Measurements from ENCODE around the gene CDH13. TPM values are rescaled to one million over a fixed set of nuclear protein-coding genes. Genes with fewer than 3 reads are reported as not detected.

Gene CDH13
- total and polyA plus RNA-seq, 2 experiments from 2014 or later = 1.6 to 4.4 TPM

GRCh38 chr16:83027973-83028372, 401.2 kb downstream of the CDH13 start (continued):
- TF ChIP-seq NANOG (IDR thresholded peaks at IDR 0.05; ENCODE audit: borderline replicate concordance) (no peak), CREB1 (CRISPR knock-in tag; IDR thresholded peaks at IDR 0.05; ENCODE audit: low read depth) (no peak), JUNB (IDR thresholded peaks at IDR 0.05; ENCODE audit: unreplicated experiment) (no peak), ZNF331 (CRISPR knock-in tag; IDR thresholded peaks at IDR 0.05; ENCODE audit: low read depth) (no peak)
- TF ChIP-seq, protein P1, sequence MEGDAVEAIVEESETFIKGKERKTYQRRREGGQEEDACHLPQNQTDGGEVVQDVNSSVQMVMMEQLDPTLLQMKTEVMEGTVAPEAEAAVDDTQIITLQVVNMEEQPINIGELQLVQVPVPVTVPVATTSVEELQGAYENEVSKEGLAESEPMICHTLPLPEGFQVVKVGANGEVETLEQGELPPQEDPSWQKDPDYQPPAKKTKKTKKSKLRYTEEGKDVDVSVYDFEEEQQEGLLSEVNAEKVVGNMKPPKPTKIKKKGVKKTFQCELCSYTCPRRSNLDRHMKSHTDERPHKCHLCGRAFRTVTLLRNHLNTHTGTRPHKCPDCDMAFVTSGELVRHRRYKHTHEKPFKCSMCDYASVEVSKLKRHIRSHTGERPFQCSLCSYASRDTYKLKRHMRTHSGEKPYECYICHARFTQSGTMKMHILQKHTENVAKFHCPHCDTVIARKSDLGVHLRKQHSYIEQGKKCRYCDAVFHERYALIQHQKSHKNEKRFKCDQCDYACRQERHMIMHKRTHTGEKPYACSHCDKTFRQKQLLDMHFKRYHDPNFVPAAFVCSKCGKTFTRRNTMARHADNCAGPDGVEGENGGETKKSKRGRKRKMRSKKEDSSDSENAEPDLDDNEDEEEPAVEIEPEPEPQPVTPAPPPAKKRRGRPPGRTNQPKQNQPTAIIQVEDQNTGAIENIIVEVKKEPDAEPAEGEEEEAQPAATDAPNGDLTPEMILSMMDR (conservative IDR thresholded peaks at IDR 0.05; ENCODE audit: low read depth in 2 of 2) = no peak
- TF ChIP-seq, protein P2, sequence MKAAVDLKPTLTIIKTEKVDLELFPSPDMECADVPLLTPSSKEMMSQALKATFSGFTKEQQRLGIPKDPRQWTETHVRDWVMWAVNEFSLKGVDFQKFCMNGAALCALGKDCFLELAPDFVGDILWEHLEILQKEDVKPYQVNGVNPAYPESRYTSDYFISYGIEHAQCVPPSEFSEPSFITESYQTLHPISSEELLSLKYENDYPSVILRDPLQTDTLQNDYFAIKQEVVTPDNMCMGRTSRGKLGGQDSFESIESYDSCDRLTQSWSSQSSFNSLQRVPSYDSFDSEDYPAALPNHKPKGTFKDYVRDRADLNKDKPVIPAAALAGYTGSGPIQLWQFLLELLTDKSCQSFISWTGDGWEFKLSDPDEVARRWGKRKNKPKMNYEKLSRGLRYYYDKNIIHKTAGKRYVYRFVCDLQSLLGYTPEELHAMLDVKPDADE (IDR thresholded peaks at IDR 0.05) = no peak

GRCh38 chr16:83029467-83029866, 402.7 kb downstream of the CDH13 start:
- Histone ChIP-seq H3K27ac (ENCODE audit: low read depth) (no peak overlapping the region), H3K4me2 (no peak overlapping the region), H3K4me3 (no peak overlapping the region), H3K79me2 (replicated peaks; ENCODE audit: insufficient read depth) (no peaks in the 10 kb centered on the region), H2AFZ (no peak overlapping the region), H3K4me1 (ENCODE audit: insufficient read depth) (no peaks in the 10 kb centered on the region), H3K9me2 (ENCODE audit: insufficient read depth) (0 out of 2 replicates have a peak, but pooled peaks cover 7% of the 10 kb centered on the region), H3F3A (replicated peaks; ENCODE audit: low read depth) (no peaks in the 10 kb centered on the region), H3K27me3 (ENCODE audit: insufficient read depth) (no peaks in the 10 kb centered on the region), H4K20me1 (replicated peaks; ENCODE audit: insufficient read depth) (no peaks in the 10 kb centered on the region), H3K36me3 (ENCODE audit: insufficient read depth) (no peaks in the 10 kb centered on the region)
- no peak for TF ChIP-seq ZNF331 (CRISPR knock-in tag; IDR thresholded peaks at IDR 0.05; ENCODE audit: low read depth)
- Mint-ChIP-seq H3K4me1 (no peaks in the 10 kb centered on the region), H3K9me3 (peaks cover 4% of the 10 kb centered on the region; the same call in 2 of the 3 replicates), H3K27me3 (ENCODE audit: insufficient read depth, low read depth, poor library complexity) (no peaks in the 10 kb centered on the region), H3K27ac (no peak overlapping the region), H3K4me3 (no peak overlapping the region), H3K36me3 (ENCODE audit: low read depth) (no peaks in the 10 kb centered on the region)
- no peak for DNase-seq (ENCODE audit: low spot score)
- ATAC-seq = no peak

DNA sequence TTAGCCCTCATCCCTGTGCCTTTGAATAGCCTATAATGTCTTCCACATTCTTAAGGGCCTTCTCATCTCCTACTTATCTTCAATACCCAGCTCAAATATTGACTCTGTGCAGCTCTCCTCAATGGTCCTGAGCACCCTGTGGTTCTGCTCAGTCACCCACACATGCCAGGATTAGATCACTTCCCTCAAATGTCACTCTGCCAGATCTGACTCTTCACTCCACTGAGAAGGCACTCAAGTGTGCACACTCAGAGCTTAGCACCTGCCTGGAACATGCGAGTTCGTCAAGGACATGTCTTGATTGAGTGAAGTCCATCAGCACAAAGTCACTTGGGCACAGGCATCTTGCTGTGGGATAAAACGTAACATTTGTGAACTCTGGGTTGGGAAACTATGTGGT, 404.8 kb downstream of the CDH13 start:
- no peaks in the 10 kb centered on the region for H3K4me1 Mint-ChIP-seq
- H3K9me3 Mint-ChIP-seq = peaks cover 4% of the 10 kb centered on the region; the same call in 2 of the 3 replicates
- Histone ChIP-seq H3K27ac (ENCODE audit: low read depth) (no peak overlapping the region), H3K4me3 (no peak overlapping the region), H3K4me1 (ENCODE audit: insufficient read depth) (no peaks in the 10 kb centered on the region), H2AFZ (no peak overlapping the region), H3K9me2 (ENCODE audit: insufficient read depth) (0 out of 2 replicates have a peak, but pooled peaks cover 7% of the 10 kb centered on the region), H3K27me3 (ENCODE audit: insufficient read depth) (no peaks in the 10 kb centered on the region), H3F3A (replicated peaks; ENCODE audit: low read depth) (no peaks in the 10 kb centered on the region), H4K20me1 (replicated peaks; ENCODE audit: insufficient read depth) (no peaks in the 10 kb centered on the region), H3K36me3 (ENCODE audit: insufficient read depth) (no peaks in the 10 kb centered on the region), H3K4me2 (no peak overlapping the region), H3K79me2 (replicated peaks; ENCODE audit: insufficient read depth) (no peaks in the 10 kb centered on the region)
- DNase-seq (ENCODE audit: low spot score) = no peak
- no peaks in the 10 kb centered on the region for H3K27me3 Mint-ChIP-seq (ENCODE audit: insufficient read depth, low read depth, poor library complexity)
- H3K36me3 Mint-ChIP-seq (ENCODE audit: low read depth) = no peaks in the 10 kb centered on the region
- no peak overlapping the region for H3K27ac Mint-ChIP-seq
- H3K4me3 Mint-ChIP-seq = no peak overlapping the region
- no peak for ATAC-seq
- TF ChIP-seq STAT1 (IDR thresholded peaks at IDR 0.05; ENCODE audit: unreplicated experiment) = no peak
- no peak for TF ChIP-seq EZH2phosphoT487 (IDR thresholded peaks at IDR 0.05; ENCODE audit: unreplicated experiment)
- TF ChIP-seq REST (IDR thresholded peaks at IDR 0.05; ENCODE audit: unreplicated experiment) = no peak

All from GM23338 (cell line).